VCaP (cell line): Measurements from ENCODE around the gene GUCA2A.

ENCODE experiments used
- H3K27ac ChIP-seq: fragments of 450-650 bp; 2 replicates; pipeline ENCODE4 v1.5.1; 2017
- CTCF ChIP-seq: fragments of 450-650 bp; conservative IDR thresholded peaks from 2 replicates; pipeline ENCODE4 v1.5.1; 2017; ENCODE audit warnings: mild to moderate bottlenecking, moderate library complexity

The GUCA2A gene

GRCh38 chr1:42163114-42163513 is 1.4 kb downstream of the GUCA2A start:
- no peak for TF ChIP-seq CTCF
- H3K27ac ChIP-seq = no peak overlapping the region; the same call in 1 of the 2 replicates

GRCh38 chr1:42162181-42162580 is 2.4 kb downstream of the GUCA2A start:
- TF ChIP-seq CTCF = no peak
- no peak overlapping the region for H3K27ac ChIP-seq

DNA sequence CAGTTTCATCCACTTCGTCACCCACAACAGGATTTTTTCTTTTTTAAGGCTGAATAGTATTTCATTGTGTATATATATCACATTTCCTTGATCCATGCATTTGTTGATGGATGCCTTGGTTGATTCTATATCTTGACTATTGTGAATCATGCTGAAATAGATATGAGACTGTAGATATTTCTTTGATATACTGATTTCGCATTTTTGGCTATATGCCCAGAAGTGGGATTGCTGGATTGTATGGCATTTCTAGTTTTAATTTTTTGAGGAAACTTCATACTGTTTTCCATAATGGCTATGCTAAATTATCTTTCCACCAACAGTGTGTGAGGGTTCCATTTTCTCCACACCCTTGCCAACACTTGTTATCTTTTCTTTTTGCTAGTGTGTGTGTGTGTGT is 6.4 kb downstream of the GUCA2A start:
- no peak overlapping the region for H3K27ac ChIP-seq
- TF ChIP-seq CTCF = no peak

DNA sequence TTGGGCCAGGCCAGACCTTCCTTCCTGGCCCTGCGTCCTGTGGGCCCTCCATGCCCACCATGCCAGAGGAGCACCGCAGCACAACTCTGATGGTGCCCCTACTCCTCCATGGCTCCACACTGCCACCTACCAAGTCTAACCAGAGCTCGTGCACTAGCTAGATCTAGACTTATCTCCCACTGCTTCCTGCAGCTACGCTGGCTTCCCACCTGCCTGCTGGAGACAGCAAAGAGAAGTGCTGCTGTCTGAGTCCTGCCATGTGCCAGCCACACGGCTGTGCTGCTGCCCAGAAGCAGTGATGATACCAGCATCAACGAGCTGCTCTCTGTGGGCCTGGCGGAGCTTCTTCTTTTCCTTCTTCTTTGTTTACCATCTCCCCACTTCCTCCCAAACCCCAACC is 6.9 kb downstream of the GUCA2A start:
- H3K27ac ChIP-seq = no peak overlapping the region
- TF ChIP-seq CTCF = no peak

GRCh38 chr1:42155362-42155761 is 9.2 kb downstream of the GUCA2A start:
- H3K27ac ChIP-seq = no peak overlapping the region
- no peak for TF ChIP-seq CTCF

DNA sequence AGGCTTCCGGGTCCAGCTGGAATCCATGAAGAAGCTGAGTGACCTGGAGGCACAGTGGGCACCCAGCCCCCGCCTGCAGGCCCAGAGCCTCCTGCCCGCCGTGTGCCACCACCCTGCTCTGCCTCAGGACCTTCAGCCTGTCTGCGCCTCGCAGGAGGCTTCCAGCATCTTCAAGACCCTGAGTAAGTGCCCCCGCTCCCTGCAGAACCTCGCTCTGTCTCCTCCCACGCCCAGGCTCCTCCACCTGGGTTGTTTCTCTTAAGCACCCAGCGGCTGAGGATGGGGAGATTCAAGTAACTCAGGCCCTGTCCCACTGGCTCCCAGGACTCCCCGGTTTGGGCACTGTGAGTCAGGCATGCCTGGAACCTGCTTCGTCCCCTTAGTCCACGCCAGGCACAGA is 9.9 kb downstream of the GUCA2A start:
- TF ChIP-seq CTCF = no peak

DNA sequence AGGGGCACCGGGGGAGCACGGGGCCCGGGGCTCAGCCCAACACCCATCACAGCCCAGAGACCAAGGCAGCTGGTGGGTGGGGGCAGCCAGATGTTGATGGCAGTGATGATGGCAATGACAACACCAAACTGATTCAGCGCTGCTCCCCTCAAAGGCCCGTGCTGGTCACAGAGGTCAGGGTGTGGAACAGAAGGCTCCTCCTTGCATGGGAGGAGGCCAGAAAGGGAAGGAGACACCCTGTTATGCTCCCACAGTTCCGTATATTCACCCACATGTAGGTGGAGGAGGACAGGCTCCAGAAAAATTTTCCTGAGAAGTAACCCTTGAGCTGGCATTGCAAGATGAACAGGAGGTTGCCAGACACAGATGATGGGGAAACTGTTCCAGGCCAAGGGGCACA is 10.9 kb downstream of the GUCA2A start:
- H3K27ac ChIP-seq = no peak overlapping the region
- TF ChIP-seq CTCF = no peak

More for the DNA sequence above, 9.9 kb downstream of the GUCA2A start:
- H3K27ac ChIP-seq = no peak overlapping the region
